Mesodermal cell (in vitro differentiated cells): ENCODE results near the gene TCAIM.
"Not testable (repeated sequence)": the region's sequence is repeated elsewhere in the genome, so short reads cannot be mapped to it uniquely, and the experiment has no call there.

Source experiments
- H3K27ac ChIP-seq: 2 replicates; pipeline ENCODE4 v1.7.0; 2013; ENCODE audit warnings: mild to moderate bottlenecking, low read depth, low read length, moderate library complexity; ENCODE audit not compliant: severe bottlenecking
- H3K36me3 ChIP-seq: 2 replicates; pipeline ENCODE4 v1.7.1; 2013; ENCODE audit warnings: mild to moderate bottlenecking, low read length, moderate library complexity; ENCODE audit not compliant: control insufficient read depth, insufficient read depth
- H3K4me1 ChIP-seq: one replicate; pipeline ENCODE4 v1.7.1; 2013; ENCODE audit warnings: mild to moderate bottlenecking, low read length; ENCODE audit not compliant: insufficient read depth, control insufficient read depth, poor library complexity, severe bottlenecking
- H3K4me3 ChIP-seq: 2 replicates; pipeline ENCODE4 v1.7.0; 2013; ENCODE audit warnings: low read length, control low read depth, mild to moderate bottlenecking; ENCODE audit not compliant: insufficient read depth, poor library complexity, severe bottlenecking; ENCODE audit errors: extremely low read depth
- H3K9me3 ChIP-seq: 2 replicates; pipeline ENCODE4 v1.7.1; 2013; ENCODE audit warnings: mild to moderate bottlenecking, low read length, moderate library complexity; ENCODE audit not compliant: control insufficient read depth
- WGBS, 2 experiments: methylation state at CpG; one replicate each; pipeline ENCODE4 v1.1.5; 2013; ENCODE audit warnings: missing lambda C conversion rate in 2 of 2; ENCODE audit not compliant: insufficient coverage in 2 of 2; 5-methylcytosine and 5-hydroxymethylcytosine counted together

TCAIM gene

DNA sequence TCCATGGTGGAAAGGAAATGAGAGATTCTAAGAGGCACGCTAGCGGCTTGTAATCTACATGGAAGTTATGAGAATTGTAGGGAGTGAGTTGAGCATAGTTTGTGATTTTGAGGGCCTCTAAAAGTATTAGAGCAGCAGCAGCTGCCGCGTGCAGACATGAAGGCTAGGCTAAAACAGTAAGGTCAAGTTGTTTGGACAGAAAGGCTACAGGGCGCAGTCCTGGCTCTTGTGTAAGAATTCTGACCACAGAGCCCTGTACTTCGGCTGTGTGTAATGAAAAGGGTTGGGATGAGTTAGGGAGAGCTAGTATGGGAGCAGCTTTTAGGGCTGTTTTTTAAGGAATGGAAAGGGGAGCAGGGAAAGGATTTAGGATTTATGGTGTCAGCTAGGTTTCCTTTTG, 8.0 kb downstream of the TCAIM start:
- H3K36me3 ChIP-seq, H3K9me3 ChIP-seq, H3K27ac ChIP-seq, H3K4me3 ChIP-seq: not testable (repeated sequence)
- 90 to 100% methylated on average over 3 to 6 of the region's 6 CpGs for WGBS, 2 experiments
- H3K4me1 ChIP-seq = peaks cover 12% of the 10 kb centered on the region

- peaks cover 12% of the 10 kb centered on the region for H3K4me1 ChIP-seq
- WGBS, 2 experiments = 93 to 97% methylated on average over 2 to 3 of the region's 6 CpGs
These were observed 10.4 kb downstream of the TCAIM start for GRCh38 chr3:44348993-44349392.

DNA sequence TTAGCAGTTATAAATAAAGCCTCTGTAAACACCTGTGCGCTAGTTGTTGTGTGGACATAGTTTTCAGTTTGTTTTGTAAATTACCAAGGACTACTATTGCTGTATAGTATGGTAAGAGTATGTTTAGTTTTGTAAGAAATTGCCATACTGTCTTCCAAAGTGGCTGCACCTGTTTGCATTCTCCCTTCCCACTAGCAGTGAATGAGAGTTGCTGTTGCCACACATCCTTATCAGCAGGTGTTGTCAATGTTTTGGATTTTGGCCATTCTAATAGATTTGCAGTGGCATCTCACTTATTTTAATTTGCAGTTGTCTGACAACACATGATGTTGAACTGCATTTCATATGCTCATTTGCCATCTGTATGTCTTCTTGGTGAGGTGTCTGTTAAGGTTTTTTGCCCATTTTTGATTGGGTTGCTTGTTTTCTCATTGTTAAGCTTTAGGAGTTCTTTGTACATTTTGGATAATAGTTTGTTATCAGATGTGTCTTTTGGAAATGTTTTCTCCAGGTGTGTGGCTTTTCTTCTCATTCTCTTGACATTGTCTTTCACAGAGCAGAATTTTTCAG, 14.9 kb downstream of the TCAIM start:
- H3K4me3 ChIP-seq = no peak overlapping the region
- no CpG with 5 or more reads among the region's 1 CpG for WGBS, 2 experiments
- no peak overlapping the region for H3K27ac ChIP-seq
- peaks cover 10% of the 10 kb centered on the region for H3K4me1 ChIP-seq
- peaks cover 3% of the 10 kb centered on the region for H3K36me3 ChIP-seq
- no peaks in the 10 kb centered on the region for H3K9me3 ChIP-seq

More at GRCh38 chr3:44348993-44349392, 10.4 kb downstream of the TCAIM start:
- Histone ChIP-seq H3K9me3 (no peaks in the 10 kb centered on the region), H3K4me3 (no peak overlapping the region), H3K27ac (no peak overlapping the region), H3K36me3 (no peaks in the 10 kb centered on the region)

DNA sequence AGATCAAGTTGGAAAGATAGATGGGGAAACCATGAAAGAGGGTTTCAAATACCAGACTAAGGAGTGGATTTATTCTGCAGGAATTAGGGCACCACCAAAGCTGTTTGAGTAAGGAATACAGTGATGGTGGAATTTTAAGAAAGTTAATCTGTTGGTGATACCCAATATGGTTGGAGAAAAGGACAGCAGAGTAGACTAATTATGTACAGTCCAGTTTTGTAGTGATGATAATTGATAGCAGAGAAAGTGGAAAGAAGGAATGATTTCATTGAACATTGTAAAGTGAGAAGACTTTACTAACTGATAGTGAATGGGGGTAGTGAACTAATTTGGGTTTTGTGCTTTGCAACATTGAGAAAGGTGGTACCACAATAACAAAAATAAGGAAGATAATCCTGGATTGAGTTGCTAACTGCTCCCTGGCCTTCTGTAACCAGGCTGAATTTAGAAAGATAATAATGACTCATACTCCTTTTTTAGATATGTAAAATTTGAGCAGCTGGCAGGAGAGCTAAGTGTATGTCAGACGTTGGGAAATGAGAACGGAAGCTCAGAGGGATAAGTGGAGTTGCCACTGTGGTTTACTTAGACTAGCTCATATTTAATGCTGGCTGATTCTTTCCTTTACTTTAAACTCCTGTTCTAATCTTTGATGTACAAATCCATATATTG, 16.9 kb downstream of the TCAIM start:
- Histone ChIP-seq H3K4me3 (no peak overlapping the region), H3K27ac (no peak overlapping the region), H3K9me3 (no peaks in the 10 kb centered on the region), H3K36me3 (peaks cover 3% of the 10 kb centered on the region), H3K4me1 (peaks cover 17% of the 10 kb centered on the region)
- no CpG with 5 or more reads among the region's 2 CpGs for WGBS, 2 experiments

- no peak overlapping the region for H3K4me3 ChIP-seq
- WGBS, 2 experiments = 43 to 67% methylated on average over 1 to 3 of the region's 3 CpGs
- H3K36me3 ChIP-seq = peaks cover 3% of the 10 kb centered on the region
- H3K27ac ChIP-seq = peak overlapping the region; percentile 79
- H3K4me1 ChIP-seq = peaks cover 17% of the 10 kb centered on the region
- H3K9me3 ChIP-seq = no peaks in the 10 kb centered on the region
These were observed 20.7 kb downstream of the TCAIM start for GRCh38 chr3:44359146-44359751.

- Histone ChIP-seq H3K4me3 (no peak overlapping the region), H3K27ac (no peak overlapping the region), H3K36me3 (peaks cover 6% of the 10 kb centered on the region), H3K9me3 (no peaks in the 10 kb centered on the region), H3K4me1 (peaks cover 17% of the 10 kb centered on the region)
- no CpG with 5 or more reads among the region's 2 CpGs for WGBS, 2 experiments
These were observed 25.0 kb downstream of the TCAIM start for GRCh38 chr3:44363591-44363990.

DNA sequence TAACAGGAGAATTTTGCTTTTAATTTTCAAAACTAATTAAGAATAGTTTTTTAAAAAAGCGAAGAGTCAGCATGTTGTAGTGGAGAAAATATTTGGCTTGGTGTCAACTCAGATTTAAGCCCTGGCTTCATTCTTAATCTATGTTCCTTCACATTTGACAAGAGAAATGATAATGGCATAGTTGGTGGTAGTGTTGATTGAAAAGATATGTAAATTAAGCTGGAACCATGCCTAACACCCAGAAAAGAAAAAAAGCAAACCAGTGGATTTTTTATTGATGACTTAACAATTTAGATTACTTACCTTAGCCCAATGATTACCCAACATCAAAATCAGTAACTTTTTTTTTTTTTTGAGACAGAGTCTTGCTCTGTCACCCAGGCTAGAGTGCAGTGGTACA, 27.4 kb downstream of the TCAIM start:
- H3K4me1 ChIP-seq = no peaks in the 10 kb centered on the region
- WGBS, 2 experiments = no CpG with 5 or more reads among the region's 1 CpG
- H3K27ac ChIP-seq = no peak overlapping the region
- no peak overlapping the region for H3K4me3 ChIP-seq
- no peaks in the 10 kb centered on the region for H3K9me3 ChIP-seq
- peaks cover 12% of the 10 kb centered on the region for H3K36me3 ChIP-seq

GRCh38 chr3:44375450-44375849, 36.9 kb downstream of the TCAIM start:
- no peak overlapping the region for H3K27ac ChIP-seq
- no peaks in the 10 kb centered on the region for H3K4me1 ChIP-seq
- H3K4me3 ChIP-seq = no peak overlapping the region
- no peaks in the 10 kb centered on the region for H3K9me3 ChIP-seq
- WGBS, 2 experiments = no CpG with 5 or more reads among the region's 1 CpG
- peaks cover 17% of the 10 kb centered on the region for H3K36me3 ChIP-seq

- no peak overlapping the region for H3K27ac ChIP-seq
- WGBS, 2 experiments = 95 to 97% methylated on average over 5 to 6 of the region's 7 CpGs
- no peaks in the 10 kb centered on the region for H3K4me1 ChIP-seq
- H3K4me3 ChIP-seq = no peak overlapping the region
- peaks cover 15% of the 10 kb centered on the region for H3K9me3 ChIP-seq
- H3K36me3 ChIP-seq = peaks cover 5% of the 10 kb centered on the region
These were observed 48.8 kb downstream of the TCAIM start for GRCh38 chr3:44387404-44387803.

- WGBS, 2 experiments = no CpG with 5 or more reads among the region's 1 CpG
- Histone ChIP-seq H3K27ac (no peak overlapping the region), H3K36me3 (no peaks in the 10 kb centered on the region), H3K4me1 (no peaks in the 10 kb centered on the region), H3K9me3 (peaks cover under 1% of the 10 kb centered on the region), H3K4me3 (no peak overlapping the region)
These were observed 53.9 kb downstream of the TCAIM start for GRCh38 chr3:44392489-44392888.

GRCh38 chr3:44395714-44396113, 57.1 kb downstream of the TCAIM start:
- Histone ChIP-seq H3K27ac (no peak overlapping the region), H3K36me3 (no peaks in the 10 kb centered on the region), H3K4me1 (no peaks in the 10 kb centered on the region), H3K9me3 (no peaks in the 10 kb centered on the region), H3K4me3 (no peak overlapping the region)
- WGBS, 2 experiments = 91 to 96% methylated on average over 6 to 7 of the region's 9 CpGs
